HCT116 (cell line): ENCODE data around the gene MMP15. TPM values are rescaled to one million over a fixed set of nuclear protein-coding genes. Genes with fewer than 3 reads are reported as not detected.
A peak's percentile ranks its signal among the peaks of the same experiment; 100 is the strongest.

Experiments
- ATAC-seq: fragments of 200-7000 bp; cut with Tn5 transposase; 2 replicates; pipeline ENCODE4 v1.9.1; 2020; ENCODE audit warnings: mild to moderate bottlenecking, moderate library complexity
- BruUV-seq: library from RNA; stranded (reverse); fragments of 400-500 nt; replicated peaks from 2 replicates; lab custom pipeline; 2021; lab: Mats Ljungman, UMichigan
- CTCF ChIA-PET: fragments of 300-600 bp; sonication (Branson Sonifier 250); formaldehyde crosslinking; loops from one replicate; lab custom pipeline; 2021; ENCODE audit warnings: antibody characterized with exemption; lab: Charles Lee
- POLR2A ChIA-PET: fragments of 300-600, 350-600 bp; sonication (Branson Sonifier 250); formaldehyde crosslinking; loops from one replicate; lab custom pipeline; 2021; ENCODE audit warnings: antibody characterized with exemption; lab: Charles Lee
- RAD21 ChIA-PET, 2 experiments: fragments of 300-600 bp; sonication (Branson Sonifier 250); formaldehyde crosslinking; loops; one replicate each; lab custom pipeline; 2023; ENCODE audit warnings: low total read pairs in 2 of 2; ENCODE audit not compliant: uncharacterized antibody in 2 of 2, unreplicated experiment in 2 of 2, low non-redundant PET in 1 of 2; lab: Charles Lee
- DNase-seq: peaks from one replicate; pipeline ENCODE4 v3.0.0-alpha.2; 2010; ENCODE audit warnings: low read depth, low spot score
- H2AFZ ChIP-seq: fragments of 200-600 bp; shearing (Covaris generic), sonication (generic); 2 replicates; pipeline ENCODE4 v1.6.1; 2017; ENCODE audit warnings: low read depth, mixed run types, mixed read lengths, antibody characterized with exemption, low read length; ENCODE audit not compliant: poor library complexity, severe bottlenecking
- H3K27ac ChIP-seq: 2 replicates; pipeline ENCODE4 v1.5.1; 2012; ENCODE audit warnings: low read depth, low read length
- H3K27me3 ChIP-seq: fragments of 200-600 bp; sonication (generic); 2 replicates; pipeline ENCODE4 v1.6.1; 2016; ENCODE audit warnings: mixed run types, low read length, mixed read lengths; ENCODE audit not compliant: insufficient read depth
- H3K36me3 ChIP-seq, 2 experiments: fragments of 200-500 bp in 1 of 2; fragments of 200-600 bp in 1 of 2; sonication (Bioruptor generic) in 1 of 2; sonication (generic) in 1 of 2; 2 replicates each; pipeline versions ENCODE4 v1.5.1 to v1.6.1; 2014 to 2016; ENCODE audit warnings: low read length in 2 of 2, inconsistent platforms in 1 of 2, mixed read lengths in 1 of 2, mixed run types in 1 of 2; ENCODE audit not compliant: insufficient read depth in 2 of 2, control insufficient read depth in 1 of 2
- H3K4me1 ChIP-seq, 2 experiments: fragments of 200-600 bp in 1 of 2; sonication (generic) in 1 of 2; 2 replicates each; pipeline versions ENCODE4 v1.5.1 to v1.6.1; 2012 to 2017; ENCODE audit warnings: low read length in 2 of 2, inconsistent platforms in 1 of 2, mild to moderate bottlenecking in 1 of 2, mixed read lengths in 1 of 2, mixed run types in 1 of 2, moderate library complexity in 1 of 2; ENCODE audit not compliant: insufficient read depth in 2 of 2, control insufficient read depth in 1 of 2
- H3K4me2 ChIP-seq: fragments of 200-600 bp; sonication (generic); 2 replicates; pipeline ENCODE4 v1.6.1; 2017; ENCODE audit warnings: mixed run types, low read length, mixed read lengths
- H3K4me3 ChIP-seq, 2 experiments: fragments of 200-600 bp in 1 of 2; sonication (generic) in 1 of 2; replicated peaks in 1 of 2; 2 replicates each; pipeline ENCODE4 v1.5.1; 2011 to 2016; ENCODE audit warnings: low read length in 2 of 2, control low read depth in 1 of 2, low read depth in 1 of 2, mild to moderate bottlenecking in 1 of 2, mixed read lengths in 1 of 2, mixed run types in 1 of 2
- H3K79me2 ChIP-seq: fragments of 200-600 bp; sonication (generic); 2 replicates; pipeline ENCODE4 v1.6.1; 2017; ENCODE audit warnings: mild to moderate bottlenecking, mixed run types, low read length, moderate library complexity, mixed read lengths; ENCODE audit not compliant: insufficient read depth
- H3K9ac ChIP-seq: fragments of 200-600 bp; sonication (generic); 2 replicates; pipeline ENCODE4 v1.6.1; 2016; ENCODE audit warnings: low read length, mixed read lengths
- H3K9me2 ChIP-seq: fragments of 200-600 bp; sonication (generic), shearing (Covaris generic); 2 replicates; pipeline ENCODE4 v1.6.1; 2017; ENCODE audit warnings: mixed run types, mild to moderate bottlenecking, moderate library complexity; ENCODE audit not compliant: insufficient read depth
- H3K9me3 ChIP-seq, 2 experiments: fragments of 200-500 bp in 1 of 2; fragments of 200-600 bp in 1 of 2; sonication (Bioruptor generic) in 1 of 2; sonication (generic) in 1 of 2; 2 replicates each; pipeline ENCODE4 v1.6.1; 2014 to 2017; ENCODE audit warnings: low read length in 2 of 2, mixed read lengths in 2 of 2, inconsistent platforms in 1 of 2, low read depth in 1 of 2, mild to moderate bottlenecking in 1 of 2, mixed run types in 1 of 2, moderate library complexity in 1 of 2; ENCODE audit not compliant: control insufficient read depth in 1 of 2, insufficient read depth in 1 of 2
- H4K20me1 ChIP-seq: fragments of 200-600 bp; sonication (generic), shearing (Covaris generic); 2 replicates; pipeline ENCODE4 v1.6.1; 2017; ENCODE audit warnings: mixed run types, mild to moderate bottlenecking, moderate library complexity; ENCODE audit not compliant: insufficient read depth
- ATF3 ChIP-seq: IDR thresholded peaks from 2 replicates; pipeline ENCODE4 v1.6.1; 2012
- CBX3 ChIP-seq: IDR thresholded peaks from 2 replicates; pipeline ENCODE4 v1.6.1; 2012; ENCODE audit warnings: low read depth
- CEBPB ChIP-seq: IDR thresholded peaks from 2 replicates; pipeline ENCODE4 v1.6.1; 2012; ENCODE audit warnings: low read depth
- ELF1 ChIP-seq: IDR thresholded peaks from 2 replicates; pipeline ENCODE4 v1.6.1; 2012; ENCODE audit warnings: low read depth, borderline replicate concordance
- EZH2phosphoT487 ChIP-seq: fragments of 200-600 bp; IDR thresholded peaks from 2 replicates; pipeline ENCODE4 v1.6.1; 2018; ENCODE audit warnings: antibody characterized with exemption, borderline replicate concordance
- FOSL1 ChIP-seq: IDR thresholded peaks from 2 replicates; pipeline ENCODE4 v1.6.1; 2012; ENCODE audit warnings: low read depth
- JUND ChIP-seq: IDR thresholded peaks from 2 replicates; pipeline ENCODE4 v1.6.1; 2012
- MAX ChIP-seq: IDR thresholded peaks from 2 replicates; pipeline ENCODE4 v1.6.1; 2012
- POLR2A ChIP-seq: IDR thresholded peaks from 2 replicates; pipeline ENCODE4 v1.7.0; 2011; ENCODE audit warnings: borderline replicate concordance; ENCODE audit not compliant: insufficient read depth, insufficient read length; ENCODE audit errors: extremely low read depth
- POLR2AphosphoS5 ChIP-seq: IDR thresholded peaks from 2 replicates; pipeline ENCODE4 v1.6.1; 2011; ENCODE audit warnings: mild to moderate bottlenecking, low read depth, low read length, moderate library complexity
- RAD21 ChIP-seq: IDR thresholded peaks from 2 replicates; pipeline ENCODE4 v1.6.1; 2012; ENCODE audit warnings: low read depth, mild to moderate bottlenecking
- SIN3A ChIP-seq: IDR thresholded peaks from 2 replicates; pipeline ENCODE4 v1.6.1; 2012; ENCODE audit warnings: low read depth
- SRF ChIP-seq: IDR thresholded peaks from 2 replicates; pipeline ENCODE4 v1.6.1; 2012; ENCODE audit warnings: low read depth
- ZNF274 ChIP-seq: fragments of 200-500 bp; sonication (Bioruptor generic); IDR thresholded peaks from 2 replicates; pipeline ENCODE4 v1.6.1; 2014; ENCODE audit warnings: mild to moderate bottlenecking, low read depth, low read length, inconsistent platforms
- intact Hi-C: fragments of 100-400 bp; cut with micrococcal nuclease; formaldehyde crosslinking; loops from 2 replicates; pipeline ENCODE4 v1.10.0; 2022
- total RNA-seq: library from RNA; stranded (reverse); gene quantifications from one replicate; pipeline ENCODE4 v1.2.1, GENCODE V29; 2021; ENCODE audit not compliant: unreplicated experiment

MMP15 gene
- total RNA-seq, 1 experiment from 2014 or later, result 38.5 TPM

GRCh38 chr16:58001781-58002415 is 23.7 kb upstream of the MMP15 start:
- no peak overlapping the region for H3K27ac ChIP-seq
- no peak for TF ChIP-seq CEBPB
- TF ChIP-seq ELF1, result no peak
- TF ChIP-seq SIN3A, result no peak
- TF ChIP-seq JUND, result no peak
- TF ChIP-seq POLR2AphosphoS5, result no peak
- no peak for TF ChIP-seq SRF
- no peak for TF ChIP-seq RAD21
- no peak for TF ChIP-seq ZNF274
- TF ChIP-seq POLR2A, result no peak
- no peak for TF ChIP-seq FOSL1
- no peak for TF ChIP-seq CBX3
- TF ChIP-seq EZH2phosphoT487, result no peak
- TF ChIP-seq MAX, result no peak
- no peak for TF ChIP-seq ATF3
- no peaks in the 10 kb centered on the region for H3K9me3 ChIP-seq
- no peaks in the 10 kb centered on the region for H3K27me3 ChIP-seq
- peak overlapping the region; percentile 99 for H3K4me2 ChIP-seq
- ChIA-PET POLR2A (interaction anchor here (1.0 kb wide), 1 partner anchor 267 kb away, joined by 4 read pairs; no protein-coding TSS in a partner anchor), CTCF (interaction anchor here (0.6 to 1.0 kb wide), 2 partner anchors 13 to 425 kb away, joined by 3 to 8 read pairs; no protein-coding TSS in a partner anchor), RAD21 (no interaction called here)
- ATAC-seq (no peak), DNase-seq (no peak)
- intact Hi-C loops, result loop anchor here (1.0 to 10.0 kb wide), 2 partner anchors 103 to 277 kb away; no protein-coding TSS in a partner anchor
- no peak overlapping the region for H2AFZ ChIP-seq
- H3K9ac ChIP-seq, result peak overlapping the region; percentile 74
- peaks cover 12 to 15% of the 10 kb centered on the region in 2 experiments; a peak in 3 of 4 replicates for H3K36me3 ChIP-seq
- no peaks in the 10 kb centered on the region for H3K9me2 ChIP-seq
- H3K4me1 ChIP-seq, result peaks cover 18 to 30% of the 10 kb centered on the region in 2 experiments; a peak in 3 of 4 replicates
- peak overlapping the region; percentile 83 to 85 for H3K4me3 ChIP-seq
- peaks cover 13% of the 10 kb centered on the region for H3K79me2 ChIP-seq
- no TSS peak for BruUV-seq
- no peaks in the 10 kb centered on the region for H4K20me1 ChIP-seq
